Uterus (tissue), 4 donors: ENCODE results near the gene CREBL2. TPM values are rescaled to one million over a fixed set of nuclear protein-coding genes. Genes with fewer than 3 reads are reported as not detected.

Experiments
- DNase-seq, 2 donors: peaks; one replicate each; pipeline ENCODE4 v3.0.0-alpha.2; 2019 to 2020
- H3K27ac ChIP-seq, 2 donors: fragments of 200-600 bp; sonication (generic); 1 replicate in 1 of 2; 2 replicates in 1 of 2; pipeline ENCODE4 v1.5.1; 2016 to 2018
- H3K27me3 ChIP-seq, 2 donors: fragments of 200-600 bp; sonication (generic); one replicate each; pipeline ENCODE4 v1.5.1; 2018 to 2019; ENCODE audit warnings: control low read depth in 1 of 2
- H3K36me3 ChIP-seq, 2 donors: fragments of 200-600 bp; sonication (generic); one replicate each; pipeline ENCODE4 v1.5.1; 2019; ENCODE audit warnings: control low read depth in 1 of 2
- H3K4me1 ChIP-seq, 2 donors: fragments of 200-600 bp; sonication (generic); one replicate each; pipeline ENCODE4 v1.5.1; 2018 to 2019; ENCODE audit warnings: control low read depth in 1 of 2
- H3K4me3 ChIP-seq, 2 donors: fragments of 200-600 bp; sonication (generic); 1 replicate in 1 of 2; 2 replicates in 1 of 2; pipeline ENCODE4 v1.5.1; 2018 to 2019; ENCODE audit warnings: mild to moderate bottlenecking in 1 of 2
- H3K9me3 ChIP-seq, 2 donors: fragments of 200-600 bp; sonication (generic); one replicate each; pipeline ENCODE4 v1.5.1; 2019; ENCODE audit warnings: control low read depth in 1 of 2
- POLR2A ChIP-seq, 2 donors: fragments of 450-650 bp; IDR thresholded peaks; one replicate each; pipeline ENCODE4 v1.6.1; 2016; ENCODE audit warnings: antibody characterized with exemption in 2 of 2, mild to moderate bottlenecking in 1 of 2, moderate library complexity in 1 of 2
- intact Hi-C: fragments of 100-400 bp; cut with DNase I; formaldehyde crosslinking; loops from one replicate; pipeline ENCODE4 v1.15.1; 2023; ENCODE audit warnings: low total_unique reads
- total RNA-seq, 4 donors: library from RNA; depleted of rRNA in 3 of 4; stranded (reverse); fragments of >200 nt in 3 of 4; gene quantifications; one replicate each; pipeline versions ENCODE4 v1.1.0 to v1.2.4, GENCODE V29; 2014 to 2023
- TF ChIP-seq, protein P1 (sequence below), 4 experiments: fragments of 200-600 bp in 2 of 4; fragments of 450-650 bp in 2 of 4; sonication (generic) in 2 of 4; IDR thresholded peaks; one replicate each; pipeline ENCODE4 v1.5.1; 2016 to 2019; ENCODE audit warnings: antibody characterized with exemption in 4 of 4, mild to moderate bottlenecking in 2 of 4, moderate library complexity in 1 of 4
- donor health status: DM: yes; HTN: yes; CAD: no.

The CREBL2 gene
- total RNA-seq, 4 donors from 2014 or later: 18.7 to 33.4 (median 28.3) TPM

DNA sequence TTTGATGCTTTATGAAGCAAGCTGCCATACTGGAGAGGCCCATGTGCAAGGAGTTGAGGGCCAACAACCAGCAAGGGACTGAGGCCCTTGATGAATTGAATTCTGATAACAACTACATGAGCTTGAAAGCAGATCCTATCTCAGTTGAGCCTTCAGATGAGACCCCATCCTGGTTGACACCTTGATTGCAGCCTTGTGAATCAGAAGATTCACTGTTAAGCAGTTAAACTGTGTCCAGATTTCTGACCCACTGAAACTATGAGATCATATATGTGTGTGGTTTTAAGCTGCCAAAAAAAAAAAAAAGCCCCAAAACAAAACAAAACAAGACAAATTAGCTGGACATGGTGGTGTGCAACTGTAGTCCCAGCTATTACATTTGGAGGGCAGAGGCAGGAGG, 42.2 kb downstream of the CREBL2 start:
- Histone ChIP-seq H3K9me3 (peaks cover 0 to under 1% of the 10 kb centered on the region in 2 donors), H3K4me1 (no peaks in the 10 kb centered on the region), H3K36me3 (no peaks in the 10 kb centered on the region), H3K27ac (no peak overlapping the region), H3K27me3 (no peaks in the 10 kb centered on the region), H3K4me3 (no peak overlapping the region)
- intact Hi-C loops: no loop called here
- no peak for TF ChIP-seq POLR2A (IDR thresholded peaks at IDR 0.05)
- TF ChIP-seq, protein P1, sequence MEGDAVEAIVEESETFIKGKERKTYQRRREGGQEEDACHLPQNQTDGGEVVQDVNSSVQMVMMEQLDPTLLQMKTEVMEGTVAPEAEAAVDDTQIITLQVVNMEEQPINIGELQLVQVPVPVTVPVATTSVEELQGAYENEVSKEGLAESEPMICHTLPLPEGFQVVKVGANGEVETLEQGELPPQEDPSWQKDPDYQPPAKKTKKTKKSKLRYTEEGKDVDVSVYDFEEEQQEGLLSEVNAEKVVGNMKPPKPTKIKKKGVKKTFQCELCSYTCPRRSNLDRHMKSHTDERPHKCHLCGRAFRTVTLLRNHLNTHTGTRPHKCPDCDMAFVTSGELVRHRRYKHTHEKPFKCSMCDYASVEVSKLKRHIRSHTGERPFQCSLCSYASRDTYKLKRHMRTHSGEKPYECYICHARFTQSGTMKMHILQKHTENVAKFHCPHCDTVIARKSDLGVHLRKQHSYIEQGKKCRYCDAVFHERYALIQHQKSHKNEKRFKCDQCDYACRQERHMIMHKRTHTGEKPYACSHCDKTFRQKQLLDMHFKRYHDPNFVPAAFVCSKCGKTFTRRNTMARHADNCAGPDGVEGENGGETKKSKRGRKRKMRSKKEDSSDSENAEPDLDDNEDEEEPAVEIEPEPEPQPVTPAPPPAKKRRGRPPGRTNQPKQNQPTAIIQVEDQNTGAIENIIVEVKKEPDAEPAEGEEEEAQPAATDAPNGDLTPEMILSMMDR (IDR thresholded peaks at IDR 0.05): no peak
- DNase-seq: no peak

DNA sequence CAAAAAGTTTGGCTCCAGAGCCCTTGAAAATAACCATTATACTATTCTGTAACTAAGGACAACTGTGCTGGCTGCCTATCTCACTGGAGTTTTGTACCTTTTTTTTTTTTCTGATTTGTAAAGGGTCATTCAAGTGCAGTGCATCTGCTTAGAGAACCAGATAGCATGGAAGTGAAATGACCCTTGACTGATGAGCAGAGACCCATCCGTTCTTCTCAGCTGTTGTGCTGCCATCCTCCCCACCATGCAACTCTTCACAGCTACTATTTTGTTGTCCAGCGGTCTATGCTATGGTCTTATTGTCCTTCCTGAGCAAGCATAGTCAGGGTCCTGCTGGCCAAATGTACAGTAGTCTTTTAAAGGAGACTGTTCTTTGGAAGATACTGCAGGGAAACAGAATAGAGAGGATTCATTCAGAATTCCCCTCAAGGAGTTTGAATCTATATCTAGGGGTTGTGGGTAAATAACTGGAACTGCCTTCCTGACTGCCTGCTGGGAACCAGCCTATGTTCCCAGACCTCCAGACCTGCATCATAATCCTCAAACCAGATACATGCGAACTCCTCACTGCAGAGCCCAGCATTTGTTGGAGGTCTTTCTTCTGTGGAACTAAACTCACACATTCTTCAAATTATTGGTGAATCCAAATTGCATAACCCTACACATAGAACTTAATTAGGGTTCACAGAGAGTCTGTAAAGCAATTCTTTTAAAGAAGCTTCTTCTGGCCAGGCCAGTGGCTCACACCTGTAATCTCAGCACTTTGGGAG, 43.2 kb downstream of the CREBL2 start:
- no peaks in the 10 kb centered on the region for H3K9me3 ChIP-seq
- TF ChIP-seq POLR2A (IDR thresholded peaks at IDR 0.05): no peak
- TF ChIP-seq, protein P1 (IDR thresholded peaks at IDR 0.05): no peak
- no peak overlapping the region for H3K27ac ChIP-seq
- H3K4me1 ChIP-seq: no peaks in the 10 kb centered on the region
- H3K27me3 ChIP-seq: no peaks in the 10 kb centered on the region
- intact Hi-C loops: no loop called here
- H3K36me3 ChIP-seq: no peaks in the 10 kb centered on the region
- H3K4me3 ChIP-seq: no peak overlapping the region
- DNase-seq: no peak

DNA sequence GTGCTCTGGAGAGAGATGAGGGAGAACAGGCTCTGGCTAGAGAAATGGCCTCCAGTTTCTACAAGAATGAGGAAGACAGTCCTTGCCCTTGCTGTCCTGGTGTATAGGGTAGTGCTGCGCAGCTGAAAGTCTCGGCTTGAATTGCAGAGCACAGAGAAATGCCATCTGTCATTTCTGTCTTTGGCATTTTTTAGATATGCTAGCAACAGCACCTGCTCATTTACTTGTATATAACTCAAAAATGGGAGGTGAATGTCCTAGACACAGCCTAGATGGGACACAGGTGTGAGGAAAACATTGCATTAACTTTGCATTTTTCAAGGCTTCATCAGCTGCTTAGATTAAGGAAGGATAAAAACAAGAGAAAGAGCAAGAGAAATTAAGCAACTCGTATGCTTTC, 48.5 kb downstream of the CREBL2 start:
- H3K4me3 ChIP-seq: no peak overlapping the region
- H3K27ac ChIP-seq: no peak overlapping the region
- DNase-seq: no peak
- intact Hi-C loops: no loop called here
- H3K9me3 ChIP-seq: no peaks in the 10 kb centered on the region
- H3K27me3 ChIP-seq: peaks cover 0 to 3% of the 10 kb centered on the region in 2 donors
- no peaks in the 10 kb centered on the region for H3K36me3 ChIP-seq
- TF ChIP-seq POLR2A (IDR thresholded peaks at IDR 0.05): no peak
- TF ChIP-seq, protein P1 (IDR thresholded peaks at IDR 0.05): no peak
- no peaks in the 10 kb centered on the region for H3K4me1 ChIP-seq

DNA sequence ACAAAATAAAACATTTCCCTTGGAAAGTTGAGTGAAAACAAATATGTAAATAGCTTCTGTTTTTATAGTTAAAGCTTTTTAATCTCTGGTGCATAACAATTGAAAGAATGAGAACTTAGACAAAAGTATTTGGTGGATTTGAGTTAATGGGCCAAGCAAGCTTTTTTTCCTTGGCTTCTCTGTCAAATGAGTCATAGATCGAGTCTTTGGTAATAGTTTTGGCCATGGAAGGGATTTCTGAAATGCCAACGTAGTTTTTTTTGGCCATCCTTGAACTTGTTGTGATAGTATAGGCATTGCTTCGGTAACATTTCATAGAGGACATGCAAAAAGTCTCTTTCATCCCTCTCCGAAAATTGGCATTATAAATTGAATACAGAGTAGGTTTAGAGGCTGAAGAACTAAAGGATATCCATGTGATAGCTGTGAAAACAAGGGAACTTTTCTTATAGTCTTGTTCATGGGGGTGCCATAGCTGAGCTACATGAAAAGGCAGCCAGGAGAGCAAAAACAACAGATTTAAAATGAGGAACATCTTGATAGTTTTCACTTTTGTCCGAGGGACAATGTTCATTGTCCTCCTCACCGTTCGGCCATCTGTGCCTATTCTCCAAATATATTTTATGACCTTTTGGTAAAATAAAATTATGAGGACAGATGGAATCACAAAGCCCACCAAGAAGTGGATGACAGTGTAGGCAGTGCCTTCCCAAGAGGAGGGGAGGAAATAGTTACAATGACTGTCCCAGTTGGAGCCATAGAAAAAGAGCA, 49.6 kb downstream of the CREBL2 start:
- intact Hi-C loops: no loop called here

More for the DNA sequence above, 49.6 kb downstream of the CREBL2 start:
- Histone ChIP-seq H3K9me3 (no peaks in the 10 kb centered on the region), H3K4me1 (no peaks in the 10 kb centered on the region), H3K4me3 (no peak overlapping the region), H3K27me3 (peaks cover 0 to 3% of the 10 kb centered on the region in 2 donors), H3K27ac (peak overlapping the region in 1 of 2 donors; percentile 33), H3K36me3 (no peaks in the 10 kb centered on the region)
- TF ChIP-seq POLR2A (IDR thresholded peaks at IDR 0.05): no peak
- TF ChIP-seq, protein P1 (IDR thresholded peaks at IDR 0.05): no peak
- no peak for DNase-seq
